Prostate gland (tissue), 2 donors: ENCODE results near the gene ODC1.
A peak's percentile ranks its signal among the peaks of the same experiment; 100 is the strongest.

Experiments
- POLR2A ChIP-seq: fragments of 450-650 bp; IDR thresholded peaks from one replicate; pipeline ENCODE4 v1.6.1; 2016; ENCODE audit warnings: antibody characterized with exemption, mild to moderate bottlenecking
- POLR2AphosphoS5 ChIP-seq: sonication (generic); formaldehyde crosslinking; IDR thresholded peaks from one replicate; pipeline ENCODE4 v1.6.1; 2017; ENCODE audit warnings: antibody characterized with exemption
- TF ChIP-seq, protein P1 (sequence below), 4 experiments: fragments of 200-600 bp in 2 of 4; fragments of 450-650 bp in 2 of 4; sonication (generic) in 2 of 4; IDR thresholded peaks; 1 replicate in 3 of 4; 2 replicates in 1 of 4; pipeline ENCODE4 v1.5.1; 2016 to 2019; ENCODE audit warnings: antibody characterized with exemption in 4 of 4, mild to moderate bottlenecking in 2 of 4, moderate library complexity in 2 of 4

DNA sequence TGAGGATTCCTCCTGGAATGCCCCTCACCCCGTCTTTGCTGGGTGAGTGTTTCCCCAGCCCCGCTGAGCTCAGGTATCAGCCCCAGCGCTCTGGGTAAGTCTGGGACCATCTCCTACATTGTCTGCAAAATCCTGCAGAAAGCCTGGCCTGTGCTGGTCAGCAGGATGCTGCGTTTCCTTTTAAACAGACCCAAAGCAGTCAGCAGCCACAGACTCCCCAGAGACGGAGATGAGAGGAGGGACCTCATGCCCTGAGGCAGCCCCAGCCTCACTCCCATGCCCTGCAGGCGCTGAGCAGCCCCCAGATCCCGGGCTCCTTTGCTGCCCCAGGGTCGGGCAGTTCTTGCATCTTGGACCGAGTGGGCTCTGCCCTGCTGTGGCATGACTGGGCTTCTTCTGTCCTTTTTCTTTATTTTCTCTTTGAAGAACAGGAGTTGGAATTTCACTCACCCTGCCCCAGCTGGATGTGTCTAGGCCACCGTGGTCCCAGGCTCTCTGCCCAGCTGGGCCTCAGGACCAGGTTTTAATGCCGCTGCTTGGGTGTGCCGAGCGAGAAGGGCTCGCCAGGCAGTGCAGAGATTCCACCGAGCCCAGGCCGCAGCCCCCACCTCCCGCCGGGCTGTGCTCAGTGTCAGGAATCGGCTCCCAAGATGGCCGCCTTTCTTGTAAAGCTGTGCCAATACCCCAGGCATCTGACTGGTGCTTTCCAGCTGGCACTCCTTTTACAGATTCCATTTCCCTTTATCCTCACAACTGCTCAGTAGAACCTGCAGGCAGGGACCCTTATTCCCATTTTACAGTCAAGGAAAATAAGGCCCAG lies 43.6 kb downstream of the ODC1 start:
- TF ChIP-seq, protein P1, sequence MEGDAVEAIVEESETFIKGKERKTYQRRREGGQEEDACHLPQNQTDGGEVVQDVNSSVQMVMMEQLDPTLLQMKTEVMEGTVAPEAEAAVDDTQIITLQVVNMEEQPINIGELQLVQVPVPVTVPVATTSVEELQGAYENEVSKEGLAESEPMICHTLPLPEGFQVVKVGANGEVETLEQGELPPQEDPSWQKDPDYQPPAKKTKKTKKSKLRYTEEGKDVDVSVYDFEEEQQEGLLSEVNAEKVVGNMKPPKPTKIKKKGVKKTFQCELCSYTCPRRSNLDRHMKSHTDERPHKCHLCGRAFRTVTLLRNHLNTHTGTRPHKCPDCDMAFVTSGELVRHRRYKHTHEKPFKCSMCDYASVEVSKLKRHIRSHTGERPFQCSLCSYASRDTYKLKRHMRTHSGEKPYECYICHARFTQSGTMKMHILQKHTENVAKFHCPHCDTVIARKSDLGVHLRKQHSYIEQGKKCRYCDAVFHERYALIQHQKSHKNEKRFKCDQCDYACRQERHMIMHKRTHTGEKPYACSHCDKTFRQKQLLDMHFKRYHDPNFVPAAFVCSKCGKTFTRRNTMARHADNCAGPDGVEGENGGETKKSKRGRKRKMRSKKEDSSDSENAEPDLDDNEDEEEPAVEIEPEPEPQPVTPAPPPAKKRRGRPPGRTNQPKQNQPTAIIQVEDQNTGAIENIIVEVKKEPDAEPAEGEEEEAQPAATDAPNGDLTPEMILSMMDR (IDR thresholded peaks at IDR 0.05) = no peak
- TF ChIP-seq POLR2AphosphoS5 = peak; percentile 18
- TF ChIP-seq POLR2A = no peak
